Mesendoderm (in vitro differentiated cells): Measurements from ENCODE around the gene CABCOCO1.

Source experiments
- DNase-seq: peaks from one replicate; pipeline ENCODE4 v3.0.0; 2013
- H2AK5ac ChIP-seq: 2 replicates; pipeline ENCODE4 v1.6.1; 2013; ENCODE audit warnings: low read length, inconsistent platforms
- H2BK120ac ChIP-seq: 2 replicates; pipeline ENCODE4 v1.6.1; 2013; ENCODE audit warnings: low read depth, mild to moderate bottlenecking, low read length, moderate library complexity, mixed read lengths
- H2BK15ac ChIP-seq: replicated peaks from 2 replicates; pipeline ENCODE4 v1.6.1; 2013; ENCODE audit warnings: low read depth, mild to moderate bottlenecking, moderate library complexity
- H2BK5ac ChIP-seq: 2 replicates; pipeline ENCODE4 v1.6.1; 2013; ENCODE audit warnings: low read length, inconsistent platforms
- H3K18ac ChIP-seq: 2 replicates; pipeline ENCODE4 v1.6.1; 2013; ENCODE audit warnings: mild to moderate bottlenecking, low read length, mixed read lengths
- H3K23ac ChIP-seq: one replicate; pipeline ENCODE4 v1.6.1; 2013; ENCODE audit warnings: low read length
- H3K27ac ChIP-seq: 2 replicates; pipeline ENCODE4 v1.5.1; 2013; ENCODE audit warnings: low read depth, mild to moderate bottlenecking, inconsistent platforms, low read length, moderate library complexity
- H3K27me3 ChIP-seq: 2 replicates; pipeline ENCODE4 v1.6.1; 2013; ENCODE audit warnings: low read length, control low read depth, mild to moderate bottlenecking, inconsistent platforms; ENCODE audit not compliant: insufficient read depth, poor library complexity
- H3K36me3 ChIP-seq: 2 replicates; pipeline ENCODE4 v1.6.1; 2013; ENCODE audit warnings: low read length, inconsistent platforms; ENCODE audit not compliant: control insufficient read depth, insufficient read depth
- H3K4ac ChIP-seq: one replicate; pipeline ENCODE4 v1.6.1; 2013; ENCODE audit warnings: low read depth, mild to moderate bottlenecking, low read length, moderate library complexity
- H3K4me1 ChIP-seq: 2 replicates; pipeline ENCODE4 v1.6.1; 2013; ENCODE audit warnings: low read depth, low read length, inconsistent platforms; ENCODE audit not compliant: control insufficient read depth
- H3K4me2 ChIP-seq: 2 replicates; pipeline ENCODE4 v1.6.1; 2013; ENCODE audit warnings: low read length
- H3K4me3 ChIP-seq: 2 replicates; pipeline ENCODE4 v1.5.1; 2013; ENCODE audit warnings: mild to moderate bottlenecking, low read length
- H3K56ac ChIP-seq: one replicate; pipeline ENCODE4 v1.6.1; 2013; ENCODE audit warnings: low read length
- H3K79me1 ChIP-seq: 2 replicates; pipeline ENCODE4 v1.6.1; 2013; ENCODE audit warnings: low read length, inconsistent platforms
- H3K79me2 ChIP-seq: 2 replicates; pipeline ENCODE4 v1.6.1; 2013; ENCODE audit warnings: mild to moderate bottlenecking, low read length; ENCODE audit not compliant: control insufficient read depth, insufficient read depth
- H3K9ac ChIP-seq: 2 replicates; pipeline ENCODE4 v1.6.1; 2013; ENCODE audit warnings: low read length, inconsistent platforms
- H4K5ac ChIP-seq: one replicate; pipeline ENCODE4 v1.6.1; 2013; ENCODE audit warnings: low read length
- H4K8ac ChIP-seq: one replicate; pipeline ENCODE4 v1.6.1; 2013; ENCODE audit warnings: low read depth, mild to moderate bottlenecking, control low read depth, low read length, moderate library complexity
- WGBS: extraction: QIAGEN DNeasy Blood & Tissue Kit; methylation state at CpG from one replicate; pipeline ENCODE4 v1.1.7; 2013; ENCODE audit warnings: low lambda C conversion rate, missing lambda C conversion rate; ENCODE audit not compliant: insufficient coverage; ENCODE audit errors: extremely low coverage; 5-methylcytosine and 5-hydroxymethylcytosine counted together

Gene CABCOCO1

DNA sequence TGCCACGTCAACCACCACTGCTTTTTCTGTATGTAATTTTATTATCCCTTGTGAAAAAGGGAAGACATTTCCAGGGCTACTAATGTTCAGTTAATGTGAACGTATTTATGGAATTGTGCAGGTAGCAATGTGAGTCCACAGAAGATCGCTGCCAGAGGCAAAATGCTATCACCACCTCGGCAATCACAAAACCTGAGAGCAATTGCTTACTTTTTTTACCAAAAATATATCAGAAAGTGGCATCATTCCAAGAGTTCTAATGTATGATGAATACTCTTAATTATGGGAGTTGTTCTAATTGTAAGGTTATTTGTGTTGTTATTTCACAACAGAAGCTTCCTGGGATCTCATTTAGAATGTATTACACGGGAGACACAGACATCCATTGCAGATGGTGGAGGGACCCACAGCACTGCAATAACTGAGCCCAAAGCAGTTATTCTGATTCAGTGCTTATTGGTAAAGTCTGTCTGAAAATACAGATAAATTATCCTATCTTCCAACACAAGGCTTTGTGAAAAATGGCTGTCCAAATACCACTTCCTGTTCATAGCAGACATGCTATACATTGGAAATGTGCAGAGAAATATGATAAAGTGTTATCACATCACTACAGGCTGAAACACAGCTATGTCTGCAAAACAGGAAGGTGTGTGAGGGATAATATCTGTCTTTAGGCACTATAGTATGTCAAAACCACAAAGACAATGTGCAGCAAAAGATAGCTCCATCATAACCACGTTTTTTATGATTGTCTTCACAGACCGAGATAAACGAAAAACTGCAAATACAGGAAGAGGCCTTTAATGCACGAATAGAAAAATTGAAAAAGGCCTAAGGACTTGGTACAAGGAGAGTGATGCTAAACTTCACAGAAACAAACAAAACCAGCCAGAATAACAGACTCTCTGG, 102.7 kb downstream of the CABCOCO1 start:
- no peak overlapping the region for H2BK120ac ChIP-seq
- no peak overlapping the region for H3K9ac ChIP-seq
- no peaks in the 10 kb centered on the region for H3K79me1 ChIP-seq
- no peak overlapping the region for H3K4ac ChIP-seq
- no peak overlapping the region for H3K18ac ChIP-seq
- no peak overlapping the region for H2AK5ac ChIP-seq
- H3K4me2 ChIP-seq, result no peak overlapping the region
- DNase-seq, result no peak
- no peak overlapping the region for H2BK15ac ChIP-seq
- no peaks in the 10 kb centered on the region for H3K36me3 ChIP-seq
- H2BK5ac ChIP-seq, result no peak overlapping the region
- H3K56ac ChIP-seq, result no peak overlapping the region
- no peak overlapping the region for H3K27ac ChIP-seq
- no peaks in the 10 kb centered on the region for H3K4me1 ChIP-seq
- no peak overlapping the region for H3K23ac ChIP-seq
- H4K8ac ChIP-seq, result no peak overlapping the region
- no peak overlapping the region for H4K5ac ChIP-seq
- H3K4me3 ChIP-seq, result no peak overlapping the region
- H3K27me3 ChIP-seq, result no peaks in the 10 kb centered on the region
- no peaks in the 10 kb centered on the region for H3K79me2 ChIP-seq
- WGBS, result 100% methylated on average over 1 of the region's 9 CpGs

DNA sequence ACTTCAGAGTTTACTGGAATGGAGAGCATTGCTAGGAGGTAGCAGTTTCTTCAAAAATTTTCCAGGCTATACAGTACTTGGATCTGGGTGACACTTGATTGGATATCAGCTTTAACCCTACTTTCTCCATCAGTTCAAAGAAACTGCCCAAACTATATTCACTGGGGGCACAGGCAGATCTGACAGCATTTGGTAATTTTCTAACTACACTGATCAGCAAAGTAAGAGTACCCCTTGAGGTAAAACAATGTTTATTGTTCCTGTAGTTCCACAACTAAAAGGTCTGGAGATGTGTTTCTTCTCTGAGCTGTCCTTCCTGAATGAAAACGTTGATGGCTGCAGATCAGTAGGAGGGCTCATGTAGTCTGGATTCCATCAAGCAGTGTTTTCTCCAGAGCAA, 104.2 kb downstream of the CABCOCO1 start:
- Histone ChIP-seq H3K23ac (no peak overlapping the region), H3K9ac (no peak overlapping the region), H3K56ac (no peak overlapping the region), H3K4ac (no peak overlapping the region), H3K18ac (no peak overlapping the region), H3K4me3 (no peak overlapping the region), H3K27ac (no peak overlapping the region), H2BK120ac (no peak overlapping the region), H3K27me3 (no peaks in the 10 kb centered on the region), H4K8ac (no peak overlapping the region), H2AK5ac (no peak overlapping the region), H2BK5ac (no peak overlapping the region), H3K36me3 (no peaks in the 10 kb centered on the region), H3K4me1 (no peaks in the 10 kb centered on the region), H2BK15ac (no peak overlapping the region), H4K5ac (no peak overlapping the region), H3K79me2 (no peaks in the 10 kb centered on the region), H3K4me2 (no peak overlapping the region), H3K79me1 (no peaks in the 10 kb centered on the region)
- no peak for DNase-seq
- WGBS, result no CpG with 5 or more reads among the region's 1 CpG

GRCh38 chr10:61774031-61774430, 111.3 kb downstream of the CABCOCO1 start:
- H3K27ac ChIP-seq, result no peak overlapping the region
- no peak overlapping the region for H2AK5ac ChIP-seq
- H3K4me2 ChIP-seq, result no peak overlapping the region
- H4K5ac ChIP-seq, result no peak overlapping the region
- no peak overlapping the region for H2BK5ac ChIP-seq
- H4K8ac ChIP-seq, result no peak overlapping the region
- no peaks in the 10 kb centered on the region for H3K79me2 ChIP-seq
- H2BK120ac ChIP-seq, result no peak overlapping the region
- H3K4me3 ChIP-seq, result no peak overlapping the region
- H3K18ac ChIP-seq, result no peak overlapping the region
- H3K27me3 ChIP-seq, result no peaks in the 10 kb centered on the region
- no peak overlapping the region for H3K9ac ChIP-seq
- no peak overlapping the region for H2BK15ac ChIP-seq
- no CpG with 5 or more reads among the region's 3 CpGs for WGBS
- H3K56ac ChIP-seq, result no peak overlapping the region
- H3K23ac ChIP-seq, result no peak overlapping the region
- peak; percentile 14 for DNase-seq
- H3K4me1 ChIP-seq, result no peaks in the 10 kb centered on the region
- no peaks in the 10 kb centered on the region for H3K79me1 ChIP-seq
- H3K4ac ChIP-seq, result no peak overlapping the region
- H3K36me3 ChIP-seq, result no peaks in the 10 kb centered on the region

GRCh38 chr10:61775111-61775510, 112.4 kb downstream of the CABCOCO1 start:
- Histone ChIP-seq H3K79me2 (no peaks in the 10 kb centered on the region), H3K56ac (no peak overlapping the region), H3K18ac (no peak overlapping the region), H3K79me1 (no peaks in the 10 kb centered on the region), H3K4me2 (no peak overlapping the region), H2BK15ac (no peak overlapping the region), H3K27me3 (no peaks in the 10 kb centered on the region), H2BK120ac (no peak overlapping the region), H2BK5ac (no peak overlapping the region), H3K4me1 (no peaks in the 10 kb centered on the region), H3K23ac (no peak overlapping the region), H3K4me3 (no peak overlapping the region), H3K4ac (no peak overlapping the region), H3K27ac (no peak overlapping the region), H3K36me3 (no peaks in the 10 kb centered on the region), H3K9ac (no peak overlapping the region), H4K5ac (no peak overlapping the region), H4K8ac (no peak overlapping the region), H2AK5ac (no peak overlapping the region)
- DNase-seq, result no peak
- no CpG with 5 or more reads among the region's 2 CpGs for WGBS

DNA sequence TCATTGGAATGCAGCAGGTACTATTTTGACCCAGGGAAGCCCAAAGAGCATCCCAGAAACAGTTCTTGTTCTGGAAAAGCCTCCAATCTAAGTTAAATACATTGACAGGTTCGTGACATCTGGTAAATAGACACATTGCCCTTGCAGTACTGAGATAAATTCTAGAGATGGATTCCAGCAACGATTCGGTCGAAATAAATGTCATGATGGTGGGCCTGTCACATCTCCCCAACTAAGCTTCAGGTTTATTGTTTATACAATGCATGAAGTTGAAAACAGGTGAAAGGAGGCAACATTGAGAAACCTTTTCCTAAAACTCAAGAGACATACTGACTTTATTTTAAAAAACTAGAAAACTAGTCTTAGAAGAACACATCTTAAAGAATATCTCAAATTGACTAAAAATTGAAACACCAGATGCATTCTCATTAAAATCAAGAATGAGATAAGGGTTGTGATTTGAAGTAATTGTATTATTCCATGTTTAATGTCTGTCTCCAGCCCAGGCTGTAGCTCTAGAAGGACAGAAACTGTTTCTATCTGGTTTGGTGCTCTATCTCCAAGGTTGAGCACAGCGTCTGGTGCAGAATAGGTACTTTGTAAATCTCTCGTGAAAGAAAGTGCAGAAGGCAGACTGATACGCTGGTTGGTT, 114.0 kb downstream of the CABCOCO1 start:
- Histone ChIP-seq H3K18ac (no peak overlapping the region), H3K27me3 (no peaks in the 10 kb centered on the region), H2BK15ac (no peak overlapping the region), H3K9ac (no peak overlapping the region), H3K79me2 (no peaks in the 10 kb centered on the region), H4K5ac (no peak overlapping the region), H2BK120ac (no peak overlapping the region), H3K56ac (no peak overlapping the region), H3K4me1 (no peaks in the 10 kb centered on the region), H2BK5ac (no peak overlapping the region), H3K27ac (no peak overlapping the region), H3K4ac (no peak overlapping the region), H3K36me3 (no peaks in the 10 kb centered on the region), H3K79me1 (no peaks in the 10 kb centered on the region), H4K8ac (no peak overlapping the region), H3K4me3 (no peak overlapping the region), H3K4me2 (no peak overlapping the region), H3K23ac (no peak overlapping the region), H2AK5ac (no peak overlapping the region)
- no CpG with 5 or more reads among the region's 7 CpGs for WGBS
- no peak for DNase-seq
